Tibial nerve (tissue), 4 donors: ENCODE data around the gene LAMC2.

ENCODE experiments used
- EP300 ChIP-seq, 2 donors: sonication (generic); formaldehyde crosslinking; IDR thresholded peaks; one replicate each; pipeline ENCODE4 v1.6.1; 2017; ENCODE audit warnings: antibody characterized with exemption in 2 of 2, mild to moderate bottlenecking in 1 of 2
- POLR2A ChIP-seq, 2 donors: fragments of 450-650 bp; IDR thresholded peaks; one replicate each; pipeline ENCODE4 v1.6.1; 2017; ENCODE audit warnings: antibody characterized with exemption in 2 of 2, mild to moderate bottlenecking in 2 of 2, moderate library complexity in 2 of 2
- TF ChIP-seq, protein P1 (sequence below), 5 experiments: fragments of 200-600 bp in 3 of 5; fragments of 450-650 bp in 2 of 5; sonication (generic) in 3 of 5; IDR thresholded peaks; one replicate each; pipeline ENCODE4 v1.5.1; 2016 to 2019; ENCODE audit warnings: antibody characterized with exemption in 5 of 5, mild to moderate bottlenecking in 3 of 5, moderate library complexity in 2 of 5

DNA sequence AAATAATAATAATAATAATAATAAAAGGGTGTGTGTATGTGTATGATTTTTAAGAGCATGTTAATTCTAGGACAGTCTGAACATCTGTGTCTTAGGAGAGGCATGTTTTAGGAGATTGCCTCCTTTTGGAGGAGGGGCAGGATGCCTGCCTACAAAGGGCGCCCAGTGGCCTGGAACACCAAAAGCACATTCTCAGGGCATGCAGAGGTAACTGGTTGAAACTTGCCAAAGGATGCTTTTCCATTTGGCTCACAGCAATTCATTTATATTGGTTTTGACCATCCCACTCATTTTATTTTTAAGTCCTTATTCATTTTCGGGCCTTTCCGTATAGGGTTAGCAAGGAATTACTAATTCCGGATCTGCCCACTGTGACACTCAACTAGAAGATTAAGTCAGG is 21.1 kb upstream of the LAMC2 start:
- TF ChIP-seq POLR2A (IDR thresholded peaks at IDR 0.05) (no peak), EP300 (IDR thresholded peaks at IDR 0.05) (no peak)
- TF ChIP-seq, protein P1, sequence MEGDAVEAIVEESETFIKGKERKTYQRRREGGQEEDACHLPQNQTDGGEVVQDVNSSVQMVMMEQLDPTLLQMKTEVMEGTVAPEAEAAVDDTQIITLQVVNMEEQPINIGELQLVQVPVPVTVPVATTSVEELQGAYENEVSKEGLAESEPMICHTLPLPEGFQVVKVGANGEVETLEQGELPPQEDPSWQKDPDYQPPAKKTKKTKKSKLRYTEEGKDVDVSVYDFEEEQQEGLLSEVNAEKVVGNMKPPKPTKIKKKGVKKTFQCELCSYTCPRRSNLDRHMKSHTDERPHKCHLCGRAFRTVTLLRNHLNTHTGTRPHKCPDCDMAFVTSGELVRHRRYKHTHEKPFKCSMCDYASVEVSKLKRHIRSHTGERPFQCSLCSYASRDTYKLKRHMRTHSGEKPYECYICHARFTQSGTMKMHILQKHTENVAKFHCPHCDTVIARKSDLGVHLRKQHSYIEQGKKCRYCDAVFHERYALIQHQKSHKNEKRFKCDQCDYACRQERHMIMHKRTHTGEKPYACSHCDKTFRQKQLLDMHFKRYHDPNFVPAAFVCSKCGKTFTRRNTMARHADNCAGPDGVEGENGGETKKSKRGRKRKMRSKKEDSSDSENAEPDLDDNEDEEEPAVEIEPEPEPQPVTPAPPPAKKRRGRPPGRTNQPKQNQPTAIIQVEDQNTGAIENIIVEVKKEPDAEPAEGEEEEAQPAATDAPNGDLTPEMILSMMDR (IDR thresholded peaks at IDR 0.05): no peak
